HepG2 (cell line): ENCODE data around the gene NCAPD2. TPM values are rescaled to one million over a fixed set of nuclear protein-coding genes. Genes with fewer than 3 reads are reported as not detected.

Source experiments
- ARID3A ChIP-seq: IDR thresholded peaks from 2 replicates; pipeline ENCODE4 v1.6.1; 2012; ENCODE audit warnings: low read depth, low read length, improper control_type of control experiment
- GFI1 ChIP-seq: sonication (generic); formaldehyde crosslinking; IDR thresholded peaks from 2 replicates; pipeline ENCODE4 v1.5.0; 2020; ENCODE audit warnings: missing genetic modification reagents, mild to moderate bottlenecking, borderline replicate concordance
- GLMP ChIP-seq: sonication (generic); formaldehyde crosslinking; IDR thresholded peaks from 2 replicates; pipeline ENCODE4 v1.9.0; 2021; ENCODE audit warnings: missing genetic modification reagents, mild to moderate bottlenecking, borderline replicate concordance
- IRX3 ChIP-seq: sonication (generic); formaldehyde crosslinking; IDR thresholded peaks from 2 replicates; pipeline ENCODE4 v1.8.1; 2023; ENCODE audit warnings: mild to moderate bottlenecking, low read depth, missing genetic modification reagents, borderline replicate concordance
- KDM6A ChIP-seq: IDR thresholded peaks from 2 replicates; pipeline ENCODE4 v1.6.1; 2016; ENCODE audit warnings: low read depth
- LCORL ChIP-seq, 2 experiments: fragments of 450-650 bp in 1 of 2; sonication (generic) in 1 of 2; formaldehyde crosslinking in 1 of 2; IDR thresholded peaks; 2 replicates each; pipeline versions ENCODE4 v1.5.0 to v1.6.1; 2017 to 2020; ENCODE audit warnings: antibody characterized with exemption in 1 of 2, missing genetic modification reagents in 1 of 2
- MAFK ChIP-seq, 2 experiments: IDR thresholded peaks in 1 of 2; conservative IDR thresholded peaks in 1 of 2; 2 replicates each; pipeline ENCODE4 v1.6.1; 2011; ENCODE audit warnings: improper control_type of control experiment in 2 of 2, low read length in 2 of 2
- PBX3 ChIP-seq: sonication (generic); formaldehyde crosslinking; IDR thresholded peaks from 2 replicates; pipeline ENCODE4 v1.8.1; 2023; ENCODE audit warnings: missing genetic modification reagents, inconsistent platforms, borderline replicate concordance
- PLSCR1 ChIP-seq: sonication (generic); formaldehyde crosslinking; IDR thresholded peaks from 2 replicates; pipeline ENCODE4 v1.5.0; 2020; ENCODE audit warnings: missing genetic modification reagents, mild to moderate bottlenecking, borderline replicate concordance
- RCOR2 ChIP-seq: IDR thresholded peaks from 2 replicates; pipeline ENCODE4 v1.6.1; 2016; ENCODE audit warnings: missing biosample characterization, missing genetic modification reagents
- SOX5 ChIP-seq: IDR thresholded peaks from 2 replicates; pipeline ENCODE4 v1.6.1; 2016; ENCODE audit warnings: borderline replicate concordance
- TFE3 ChIP-seq: IDR thresholded peaks from 2 replicates; pipeline ENCODE4 v1.6.1; 2016
- THAP7 ChIP-seq: sonication (generic); formaldehyde crosslinking; IDR thresholded peaks from 2 replicates; pipeline ENCODE4 v1.8.1; 2023; ENCODE audit warnings: mild to moderate bottlenecking, missing genetic modification reagents
- ZNF136 ChIP-seq: sonication (generic); formaldehyde crosslinking; IDR thresholded peaks from 2 replicates; pipeline ENCODE4 v1.8.1; 2022; ENCODE audit warnings: low read depth, mild to moderate bottlenecking, moderate library complexity, missing genetic modification reagents
- ZNF468 ChIP-seq: sonication (generic); formaldehyde crosslinking; IDR thresholded peaks from 2 replicates; pipeline ENCODE4 v1.8.0; 2022; ENCODE audit warnings: mild to moderate bottlenecking, moderate library complexity, missing genetic modification reagents
- ZNF501 ChIP-seq: sonication (generic); formaldehyde crosslinking; IDR thresholded peaks from 2 replicates; pipeline ENCODE4 v1.5.1; 2020; ENCODE audit warnings: mild to moderate bottlenecking, moderate library complexity, missing genetic modification reagents
- ZNF513 ChIP-seq: sonication (generic); formaldehyde crosslinking; conservative IDR thresholded peaks from 2 replicates; pipeline ENCODE4 v1.5.0; 2020; ENCODE audit warnings: missing genetic modification reagents
- ZNF776 ChIP-seq: sonication (generic); formaldehyde crosslinking; IDR thresholded peaks from 2 replicates; pipeline ENCODE4 v1.4.0; 2020; ENCODE audit warnings: mild to moderate bottlenecking, missing genetic modification reagents
- polyA plus RNA-seq, 8 experiments: library from polyadenylated mRNA; depleted of rRNA in 3 of 8; stranded (reverse) in 7 of 8; unstranded in 1 of 8; fragments of >200 nt; fragmentation: Illumina TruSeq in 4 of 8; extraction: Trizol in 4 of 8; gene quantifications; 2 replicates each; pipeline versions ENCODE4 v1.2.1 to v1.2.3, GENCODE V29; 2011 to 2016; ENCODE audit warnings: low read depth in 4 of 8, missing spikeins in 1 of 8, mixed read lengths in 1 of 8; ENCODE audit not compliant: insufficient read depth in 1 of 8
- total RNA-seq, 5 experiments: library from RNA; depleted of rRNA; stranded (reverse); fragments of >200 nt; fragmentation: Illumina TruSeq; extraction: Trizol; gene quantifications; 2 replicates each; pipeline ENCODE4 v1.2.3, GENCODE V29; 2016; ENCODE audit warnings: low read depth in 1 of 5

Gene NCAPD2
- total and polyA plus RNA-seq, 2 of the 13 experiments (the other 11 are each of a cell fraction or from before 2014, with no cell fraction given), result 51.1 to 65.6 TPM

GRCh38 chr12:6532051-6532926 lies 38.4 kb downstream of the NCAPD2 start (continued):
- peak; percentile 0 to 62; a peak in 2 of 4 replicates for TF ChIP-seq MAFK (conservative IDR thresholded peaks at IDR 0.05 in 1 of 2, IDR thresholded peaks at IDR 0.05 in 1 of 2; ENCODE audit: low read length in 2 of 2)
- TF ChIP-seq ARID3A, result no peak
- peak; percentile 16; the same call in 1 of the 2 replicates for TF ChIP-seq THAP7 (CRISPR knock-in tag)
- TF ChIP-seq ZNF776 (CRISPR knock-in tag), result peak; percentile 80; the same call in 1 of the 2 replicates
- TF ChIP-seq ZNF513 (CRISPR knock-in tag), result no peak
- TF ChIP-seq GLMP (CRISPR knock-in tag), result no peak
- TF ChIP-seq PBX3, result no peak
- no peak for TF ChIP-seq PLSCR1
- peak; percentile 45; the same call in 1 of the 2 replicates for TF ChIP-seq IRX3 (CRISPR knock-in tag)
- no peak for TF ChIP-seq RCOR2
- peak; percentile 33; the same call in 1 of the 2 replicates for TF ChIP-seq GFI1
- no peak for TF ChIP-seq LCORL (IDR thresholded peaks at IDR 0.05)
- peak; percentile 88 for TF ChIP-seq LCORL (CRISPR knock-in tag; IDR thresholded peaks at IDR 0.05)
- peak; percentile 48; the same call in 1 of the 2 replicates for TF ChIP-seq SOX5 (CRISPR knock-in tag)
- TF ChIP-seq ZNF501 (CRISPR knock-in tag), result peak; percentile 59
- TF ChIP-seq TFE3, result peak; percentile 53
- no peak for TF ChIP-seq ZNF136
- 0 out of 2 replicates have a peak, but pooled peaks have one; percentile 47 for TF ChIP-seq ZNF468 (CRISPR knock-in tag)
- peak; percentile 72 for TF ChIP-seq KDM6A
